ENCODE results near the gene ST3GAL4.
"Not testable (repeated sequence)": the region's sequence is repeated elsewhere in the genome, so short reads cannot be mapped to it uniquely, and the experiment has no call there.

Gene ST3GAL4

DNA sequence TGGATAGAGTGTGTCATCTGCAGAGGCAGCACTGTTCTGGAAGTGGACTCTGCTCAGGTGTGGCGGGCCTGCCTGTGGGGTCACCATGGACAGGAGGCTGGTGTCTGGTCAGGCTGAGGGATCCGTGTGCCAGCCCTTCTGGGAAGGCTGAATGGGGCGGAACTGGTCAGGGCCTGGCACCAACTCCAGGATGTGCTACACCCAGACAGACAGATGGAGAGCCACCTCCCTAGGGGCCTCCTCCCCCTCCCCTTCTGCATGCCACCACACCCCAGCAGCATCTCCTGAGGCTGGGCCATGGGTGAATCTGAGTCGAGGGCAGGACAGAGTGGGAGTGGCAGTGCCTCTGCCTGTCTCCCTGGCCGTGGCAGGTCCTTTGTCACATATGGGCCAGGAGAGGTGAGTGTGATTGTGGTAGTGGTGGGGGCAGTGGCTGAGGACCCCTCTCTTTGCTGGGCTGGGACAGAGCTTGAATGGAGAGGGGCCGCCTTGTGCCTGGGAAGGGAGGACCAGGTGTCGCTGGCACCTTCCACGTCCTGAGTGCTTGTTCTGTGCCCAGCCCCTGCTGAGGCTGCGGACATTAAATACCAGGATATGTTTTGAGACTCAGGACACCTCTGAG is 29.1 kb downstream of the ST3GAL4 start:
- no peak for DNase-seq (ENCODE audit: low read depth in 1 of 2, low spot score in 1 of 2)

- DNase-seq (ENCODE audit: low read depth in 1 of 2, low spot score in 1 of 2) = no peak
Measured at GRCh38 chr11:126385991-126386728, 30.7 kb downstream of the ST3GAL4 start.

GRCh38 chr11:126386729-126387071 is 31.2 kb downstream of the ST3GAL4 start:
- DNase-seq (ENCODE audit: low read depth in 1 of 2, low spot score in 1 of 2) = not testable (repeated sequence)

- no peak for DNase-seq (ENCODE audit: low read depth in 1 of 2, low spot score in 1 of 2)
Measured at GRCh38 chr11:126387857-126388256, 32.4 kb downstream of the ST3GAL4 start.

DNA sequence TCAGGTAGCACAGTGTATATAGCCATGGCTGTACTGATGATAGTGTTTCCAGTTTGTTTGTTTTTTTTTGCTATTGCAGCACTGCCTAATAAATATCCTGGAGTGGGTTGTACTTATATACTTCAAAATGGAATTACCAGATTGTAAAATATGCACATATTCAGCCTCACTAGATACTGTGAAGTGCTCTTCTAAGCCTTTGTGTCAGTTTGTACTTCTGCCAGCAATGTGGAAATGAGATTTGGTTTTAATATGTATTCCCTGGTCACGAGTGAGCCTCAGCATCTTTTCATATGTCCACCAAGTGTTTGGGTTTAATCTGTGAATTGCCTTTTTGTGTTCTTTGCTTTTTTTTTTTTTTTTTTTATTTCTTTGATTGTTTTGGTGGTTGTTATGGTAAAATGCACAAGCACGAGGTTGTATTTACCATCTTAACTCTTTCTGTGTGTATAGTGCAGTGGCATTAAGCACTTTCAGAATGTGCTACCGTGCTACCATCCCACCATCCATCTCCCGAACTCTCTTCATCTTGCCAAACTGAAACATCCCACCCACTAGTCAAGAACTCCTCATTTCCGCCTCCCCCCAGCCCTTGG is 34.9 kb downstream of the ST3GAL4 start:
- DNase-seq (ENCODE audit: low read depth in 1 of 2, low spot score in 1 of 2) = no peak

DNA sequence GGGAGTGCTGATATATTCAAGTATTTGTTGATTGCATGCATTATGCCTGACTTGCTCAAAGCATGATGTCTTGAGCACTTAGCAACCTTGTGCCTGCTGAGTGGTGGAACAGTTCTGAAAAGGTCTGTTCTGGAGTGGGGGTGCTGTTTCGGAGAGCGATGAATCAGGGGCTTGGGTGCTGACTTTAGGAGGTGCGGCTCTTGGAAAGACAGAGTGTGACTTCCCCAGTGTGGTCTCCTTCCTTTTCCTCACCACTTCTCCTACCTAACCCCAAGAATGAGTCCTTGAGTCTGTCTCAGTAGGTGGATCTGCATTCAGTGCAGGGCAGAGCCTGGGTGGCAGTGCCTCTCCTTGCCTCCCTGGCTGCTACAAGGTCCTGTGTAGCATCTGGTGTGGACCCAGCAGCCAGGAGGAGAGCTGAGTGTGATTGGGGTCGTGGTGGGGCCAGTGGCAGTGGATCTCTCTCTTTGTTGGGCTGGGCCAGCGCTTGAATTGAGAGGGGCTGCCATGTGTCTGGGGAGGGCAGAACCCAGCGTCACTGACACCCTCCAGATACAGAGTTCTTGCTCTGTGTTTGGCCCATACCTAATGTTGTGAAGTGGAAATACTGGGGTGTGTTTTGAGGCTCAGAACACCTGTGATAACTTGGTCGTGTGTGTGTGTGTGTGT is 35.9 kb downstream of the ST3GAL4 start:
- no peak for DNase-seq (ENCODE audit: low read depth in 1 of 2, low spot score in 1 of 2)

- no peak for DNase-seq (ENCODE audit: low read depth in 1 of 2, low spot score in 1 of 2)
Measured at GRCh38 chr11:126391970-126392632, 36.6 kb downstream of the ST3GAL4 start.

GRCh38 chr11:126392633-126393013 is 37.1 kb downstream of the ST3GAL4 start:
- DNase-seq (ENCODE audit: low read depth in 1 of 2, low spot score in 1 of 2) = no peak

DNA sequence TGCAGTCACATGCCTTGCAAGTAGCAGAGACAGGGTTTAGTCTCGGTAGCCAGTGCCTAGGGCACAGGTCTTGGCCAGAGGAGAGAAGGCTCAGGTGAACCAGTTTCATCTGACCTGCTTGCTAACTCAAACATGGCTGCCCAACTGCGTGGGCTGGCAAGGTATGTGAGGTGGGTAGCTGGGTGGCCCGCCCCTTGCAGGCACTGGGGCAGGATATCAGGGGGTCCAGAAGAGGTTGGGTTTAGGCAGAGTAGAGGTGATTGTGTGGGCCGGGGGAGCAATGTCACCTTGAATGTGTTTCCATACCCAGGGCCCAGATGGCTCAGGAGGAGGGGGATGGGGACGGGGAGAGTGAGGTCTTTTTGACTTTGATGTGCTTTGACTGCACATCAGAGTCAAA is 37.7 kb downstream of the ST3GAL4 start:
- no peak for DNase-seq (ENCODE audit: low read depth in 1 of 2, low spot score in 1 of 2)

- DNase-seq (ENCODE audit: low read depth in 1 of 2, low spot score in 1 of 2) = no peak
Measured at GRCh38 chr11:126394036-126394435, 38.5 kb downstream of the ST3GAL4 start.

DNA sequence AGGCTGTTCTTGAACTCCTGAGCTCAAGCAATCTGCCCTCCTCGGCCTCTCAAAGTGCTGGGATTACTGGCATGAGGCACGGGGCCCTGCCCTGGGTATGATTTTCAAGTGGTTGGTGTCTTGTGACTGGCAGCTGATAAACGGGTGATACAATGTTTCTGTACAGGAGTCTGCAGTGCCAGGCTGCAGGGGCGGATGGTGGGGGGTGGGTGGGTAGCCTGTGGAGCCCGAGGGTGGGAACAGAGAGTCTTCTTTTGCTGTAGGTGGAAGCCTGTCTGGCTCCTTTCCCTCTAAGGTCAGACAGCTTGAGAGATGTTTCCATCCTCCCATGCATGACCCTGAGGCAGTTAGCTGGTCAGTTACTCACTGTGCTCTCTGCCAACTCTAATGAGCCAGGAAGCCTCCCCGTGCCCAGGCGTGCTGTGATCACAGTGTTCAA is 39.2 kb downstream of the ST3GAL4 start:
- not testable (repeated sequence) for DNase-seq (ENCODE audit: low read depth in 1 of 2, low spot score in 1 of 2)

GRCh38 chr11:126395784-126396183 is 40.3 kb downstream of the ST3GAL4 start:
- not testable (repeated sequence) for DNase-seq (ENCODE audit: low read depth in 1 of 2, low spot score in 1 of 2)

- not testable (repeated sequence) for DNase-seq (ENCODE audit: low read depth in 1 of 2, low spot score in 1 of 2)
Measured at GRCh38 chr11:126396266-126396665, 40.8 kb downstream of the ST3GAL4 start.

DNA sequence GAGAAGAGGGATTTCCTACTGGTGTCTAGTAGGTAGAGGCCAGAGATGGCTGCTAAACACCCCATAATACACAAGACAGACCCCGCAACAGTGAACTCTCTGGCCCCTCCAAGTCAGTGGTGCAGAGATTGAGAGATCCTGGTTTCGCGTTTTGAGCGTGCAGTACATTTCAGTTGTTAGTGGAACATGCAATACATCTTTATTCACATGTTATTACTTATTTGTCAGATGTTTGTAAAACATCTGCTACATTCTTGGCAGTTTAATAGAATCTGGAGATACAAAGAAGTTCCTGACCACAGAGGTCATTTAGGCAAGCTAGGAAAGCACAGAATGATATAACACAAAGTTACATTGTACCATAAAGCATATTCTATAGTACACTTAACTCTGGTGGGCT is 41.5 kb downstream of the ST3GAL4 start:
- no peak for DNase-seq (ENCODE audit: low read depth in 1 of 2, low spot score in 1 of 2)

GRCh38 chr11:126398296-126398695 is 42.8 kb downstream of the ST3GAL4 start:
- DNase-seq (ENCODE audit: low read depth in 1 of 2, low spot score in 1 of 2) = no peak

GRCh38 chr11:126398721-126399120 is 43.2 kb downstream of the ST3GAL4 start:
- DNase-seq (ENCODE audit: low read depth in 1 of 2, low spot score in 1 of 2) = no peak

DNA sequence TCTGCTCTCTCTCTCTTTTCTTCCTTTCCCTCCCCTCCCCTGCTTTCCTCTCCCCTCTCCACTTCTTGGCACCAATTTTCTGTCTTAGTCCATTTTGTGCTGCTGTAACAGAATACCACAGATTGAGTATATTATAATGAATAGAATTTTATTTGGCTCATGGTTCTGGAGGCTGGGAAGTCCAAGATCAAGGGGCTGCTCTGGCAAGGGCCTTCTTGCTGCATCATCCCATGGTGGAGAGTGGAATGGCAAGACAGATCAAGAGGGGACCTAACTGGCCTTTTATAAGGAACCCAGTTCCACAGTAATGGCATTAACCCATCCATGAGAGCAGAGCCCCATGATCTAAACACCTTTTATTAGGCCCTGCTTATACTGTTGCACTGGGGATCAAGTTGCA is 44.5 kb downstream of the ST3GAL4 start:
- no peak for DNase-seq (ENCODE audit: low read depth in 1 of 2, low spot score in 1 of 2)

GRCh38 chr11:126400479-126400878 is 45.0 kb downstream of the ST3GAL4 start:
- DNase-seq (ENCODE audit: low read depth in 1 of 2, low spot score in 1 of 2) = no peak

DNA sequence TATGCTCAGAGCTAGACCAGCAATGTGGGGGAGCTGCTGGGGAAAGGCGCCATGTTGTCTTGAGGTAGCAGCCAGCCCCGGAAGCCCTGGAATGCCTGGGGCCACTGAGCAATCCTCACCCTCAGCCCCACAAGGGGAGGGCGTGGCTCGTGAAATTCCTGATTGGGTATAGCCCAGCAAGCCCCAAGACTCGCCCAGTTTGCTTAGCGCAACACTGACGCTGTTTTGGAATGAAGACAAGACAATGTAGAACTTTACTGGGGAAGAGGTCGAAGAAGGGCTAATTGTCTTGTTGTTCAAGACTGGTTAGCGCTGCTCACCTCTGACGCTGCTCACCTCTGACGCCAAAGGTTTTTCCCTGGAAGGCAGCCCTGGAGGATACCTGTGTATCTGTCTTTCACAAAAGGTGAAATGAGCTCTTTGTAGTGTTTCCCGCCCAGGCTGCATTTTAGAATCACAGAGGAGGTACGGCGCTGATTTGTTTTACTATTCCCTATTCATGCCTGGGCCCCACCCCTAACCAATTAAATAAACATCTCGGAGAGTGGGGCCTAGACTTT is 47.6 kb downstream of the ST3GAL4 start:
- no peak for DNase-seq (ENCODE audit: low read depth in 1 of 2, low spot score in 1 of 2)

- no peak for DNase-seq (ENCODE audit: low read depth in 1 of 2, low spot score in 1 of 2)
Measured at GRCh38 chr11:126403658-126404057, 48.2 kb downstream of the ST3GAL4 start.

DNA sequence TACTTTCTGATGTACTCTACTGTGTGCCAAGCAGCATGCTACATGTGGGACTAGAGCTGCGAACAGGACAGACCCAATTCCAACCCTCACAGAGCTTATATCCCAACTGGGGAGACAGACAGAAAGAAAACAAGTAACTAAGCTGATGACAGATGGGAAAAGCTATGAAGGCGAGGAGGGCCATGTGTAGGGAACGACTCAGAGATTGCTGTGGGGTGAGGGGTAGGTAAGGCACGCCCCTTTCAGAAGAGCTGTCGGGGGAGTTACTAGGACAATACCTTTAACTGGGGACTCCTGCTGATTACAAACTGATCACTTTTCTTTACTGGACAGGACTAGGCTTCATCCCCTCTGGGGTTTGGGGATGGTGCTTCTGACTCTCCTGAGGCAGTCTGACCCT is 48.9 kb downstream of the ST3GAL4 start:
- DNase-seq (ENCODE audit: low read depth in 1 of 2, low spot score in 1 of 2) = no peak
